HEK293 (cell line): Measurements from ENCODE around the gene FTO.

Experiments
- CTCF ChIA-PET: fragments of 350-600 bp; formaldehyde crosslinking; extraction: SDS; loops from one replicate; lab custom pipeline; 2021; ENCODE audit warnings: antibody characterized with exemption; lab: Yijun Ruan, JAX
- POLR2A ChIA-PET: fragments of 300-600 bp; formaldehyde crosslinking; extraction: SDS; loops from one replicate; lab custom pipeline; 2020; ENCODE audit warnings: antibody characterized with exemption, inconsistent platforms; lab: Yijun Ruan, JAX
- H3K27ac ChIP-seq: fragments of 200-500 bp; sonication (Bioruptor generic); 2 replicates; pipeline ENCODE4 v1.5.1; 2014; ENCODE audit warnings: low read depth, low read length, control low read depth, inconsistent platforms; ENCODE audit errors: extremely low read depth
- H3K36me3 ChIP-seq, 2 experiments: fragments of 200-500 bp in 1 of 2; sonication (Bioruptor generic) in 1 of 2; 1 replicate in 1 of 2; 2 replicates in 1 of 2; pipeline ENCODE4 v1.5.1; 2014 to 2017; ENCODE audit warnings: inconsistent platforms in 2 of 2, low read length in 2 of 2; ENCODE audit not compliant: control insufficient read depth in 2 of 2, insufficient read depth in 1 of 2
- H3K4me1 ChIP-seq: fragments of 200-500 bp; sonication (Bioruptor generic); 2 replicates; pipeline ENCODE4 v1.5.1; 2014; ENCODE audit warnings: mild to moderate bottlenecking, low read length, inconsistent platforms; ENCODE audit not compliant: control insufficient read depth, insufficient read depth
- H3K4me3 ChIP-seq: 2 replicates; pipeline ENCODE4 v1.5.1; 2011; ENCODE audit warnings: low read depth, mild to moderate bottlenecking, control low read depth, low read length, moderate library complexity
- H3K9me3 ChIP-seq: fragments of 200-500 bp; sonication (Bioruptor generic); 2 replicates; pipeline ENCODE4 v1.5.1; 2014; ENCODE audit warnings: low read depth, low read length, inconsistent platforms; ENCODE audit not compliant: control insufficient read depth, insufficient read depth
- BCL6B ChIP-seq: fragments of 450-650 bp; formaldehyde crosslinking; IDR thresholded peaks from 2 replicates; pipeline ENCODE4 v1.5.1; 2017; ENCODE audit warnings: missing biosample characterization, missing genetic modification characterization
- GLI2 ChIP-seq: fragments of 450-650 bp; formaldehyde crosslinking; IDR thresholded peaks from 2 replicates; pipeline ENCODE4; 2017; ENCODE audit warnings: missing biosample characterization, missing genetic modification characterization, low read depth, borderline replicate concordance
- PBX3 ChIP-seq: sonication (generic); formaldehyde crosslinking; IDR thresholded peaks from 2 replicates; pipeline ENCODE4 v1.8.1; 2022; ENCODE audit warnings: mild to moderate bottlenecking, moderate library complexity, missing genetic modification reagents
- ZEB2 ChIP-seq: fragments of 450-650 bp; formaldehyde crosslinking; IDR thresholded peaks from 2 replicates; pipeline ENCODE4 v1.5.1; 2016; ENCODE audit warnings: missing biosample characterization, missing genetic modification characterization
- ZFP3 ChIP-seq: fragments of 450-650 bp; formaldehyde crosslinking; IDR thresholded peaks from 2 replicates; pipeline ENCODE4 v1.5.1; 2016; ENCODE audit warnings: low read depth, missing biosample characterization, missing genetic modification characterization
- ZIC2 ChIP-seq: fragments of 450-650 bp; formaldehyde crosslinking; IDR thresholded peaks from 2 replicates; pipeline ENCODE4 v1.5.1; 2016; ENCODE audit warnings: missing biosample characterization, missing genetic modification characterization
- ZNF10 ChIP-seq: fragments of 450-650 bp; formaldehyde crosslinking; IDR thresholded peaks from 2 replicates; pipeline ENCODE4 v1.5.1; 2017; ENCODE audit warnings: missing biosample characterization, missing genetic modification characterization
- ZNF140 ChIP-seq: fragments of 450-650 bp; formaldehyde crosslinking; IDR thresholded peaks from 2 replicates; pipeline ENCODE4 v1.5.1; 2016; ENCODE audit warnings: missing biosample characterization, missing genetic modification characterization
- ZNF16 ChIP-seq: fragments of 450-650 bp; formaldehyde crosslinking; IDR thresholded peaks from 2 replicates; pipeline ENCODE4 v1.5.1; 2016; ENCODE audit warnings: low read depth, missing biosample characterization, missing genetic modification characterization
- ZNF221 ChIP-seq: fragments of 450-650 bp; formaldehyde crosslinking; IDR thresholded peaks from 2 replicates; pipeline ENCODE4 v1.5.1; 2017; ENCODE audit warnings: missing biosample characterization, missing genetic modification characterization, borderline replicate concordance
- ZNF416 ChIP-seq: fragments of 450-650 bp; formaldehyde crosslinking; IDR thresholded peaks from 2 replicates; pipeline ENCODE4 v1.5.1; 2016; ENCODE audit warnings: missing biosample characterization, missing genetic modification characterization
- ZNF449 ChIP-seq: fragments of 450-650 bp; formaldehyde crosslinking; IDR thresholded peaks from 2 replicates; pipeline ENCODE4 v1.5.1; 2017; ENCODE audit warnings: missing biosample characterization, mild to moderate bottlenecking, missing genetic modification characterization, moderate library complexity
- ZNF645 ChIP-seq: fragments of 450-650 bp; formaldehyde crosslinking; IDR thresholded peaks from 2 replicates; pipeline ENCODE4; 2016; ENCODE audit warnings: missing biosample characterization, missing genetic modification characterization
- ZNF654 ChIP-seq: fragments of 450-650 bp; formaldehyde crosslinking; IDR thresholded peaks from 2 replicates; pipeline ENCODE4 v1.5.1; 2016; ENCODE audit warnings: low read depth, missing biosample characterization, missing genetic modification characterization
- ZNF670 ChIP-seq: fragments of 450-650 bp; formaldehyde crosslinking; IDR thresholded peaks from 2 replicates; pipeline ENCODE4 v1.5.1; 2016; ENCODE audit warnings: missing biosample characterization, missing genetic modification characterization, low read depth
- ZNF837 ChIP-seq: fragments of 450-650 bp; formaldehyde crosslinking; IDR thresholded peaks from 2 replicates; pipeline ENCODE4 v1.5.1; 2016; ENCODE audit warnings: missing biosample characterization, missing genetic modification characterization
- ZNF843 ChIP-seq: fragments of 450-650 bp; formaldehyde crosslinking; IDR thresholded peaks from 2 replicates; pipeline ENCODE4 v1.5.1; 2016; ENCODE audit warnings: missing biosample characterization, missing genetic modification characterization

The FTO gene

GRCh38 chr16:53662072-53662471 lies 41.9 kb upstream of the FTO start:
- Histone ChIP-seq H3K4me3 (no peak overlapping the region), H3K27ac (no peak overlapping the region), H3K9me3 (no peaks in the 10 kb centered on the region), H3K36me3 (peaks cover 0 to 8% of the 10 kb centered on the region in 2 experiments; a peak in 2 of 3 replicates), H3K4me1 (no peaks in the 10 kb centered on the region)
- TF ChIP-seq ZNF16 (tag by site-specific recombination) (no peak), ZNF645 (tag by site-specific recombination) (no peak), ZNF670 (tag by site-specific recombination) (no peak)
- ChIA-PET CTCF (interaction anchor here (0.8 kb wide), 1 partner anchor 112 kb away, joined by 3 read pairs; no protein-coding TSS in a partner anchor), POLR2A (no interaction called here)

- Histone ChIP-seq H3K4me1 (no peaks in the 10 kb centered on the region), H3K27ac (no peak overlapping the region), H3K4me3 (no peak overlapping the region), H3K36me3 (no peaks in the 10 kb centered on the region), H3K9me3 (no peaks in the 10 kb centered on the region)
- CTCF ChIA-PET, result interaction anchor here (0.8 kb wide), 1 partner anchor 53 kb away, joined by 3 read pairs; no protein-coding TSS in a partner anchor
- TF ChIP-seq ZNF449 (no peak), ZNF140 (tag by site-specific recombination) (no peak), BCL6B (no peak), ZNF843 (no peak), ZNF221 (tag by site-specific recombination) (no peak), ZNF416 (tag by site-specific recombination) (no peak), ZNF10 (tag by site-specific recombination) (no peak), ZNF645 (tag by site-specific recombination) (no peak), GLI2 (tag by site-specific recombination) (no peak), ZIC2 (tag by site-specific recombination) (no peak), ZFP3 (tag by site-specific recombination) (no peak), ZNF837 (tag by site-specific recombination) (no peak), ZNF654 (no peak), ZEB2 (no peak), PBX3 (CRISPR knock-in tag) (no peak)
- POLR2A ChIA-PET, result no interaction called here
Measured at GRCh38 chr16:53664724-53665345, 39.1 kb upstream of the FTO start.
